HEK293T (cell line): Measurements from ENCODE around the gene SLCO3A1.

Experiments used
- BHLHE40 ChIP-seq: fragments of 450-650 bp; IDR thresholded peaks from 2 replicates; pipeline ENCODE4 v1.6.1; 2016; ENCODE audit warnings: mild to moderate bottlenecking, moderate library complexity, borderline replicate concordance
- ELF4 ChIP-seq: fragments of 450-650 bp; IDR thresholded peaks from 2 replicates; pipeline ENCODE4 v1.6.1; 2017; ENCODE audit warnings: antibody characterized with exemption
- FOXK2 ChIP-seq: fragments of 450-650 bp; IDR thresholded peaks from 2 replicates; pipeline ENCODE4 v1.6.1; 2016; ENCODE audit warnings: mild to moderate bottlenecking
- FOXM1 ChIP-seq: fragments of 450-650 bp; IDR thresholded peaks from 2 replicates; pipeline ENCODE4 v1.6.1; 2017; ENCODE audit warnings: mild to moderate bottlenecking, borderline replicate concordance
- HDGF ChIP-seq: fragments of 450-650 bp; IDR thresholded peaks from 2 replicates; pipeline ENCODE4 v1.6.1; 2017; ENCODE audit warnings: antibody characterized with exemption, borderline replicate concordance
- LEF1 ChIP-seq: fragments of 450-650 bp; IDR thresholded peaks from 2 replicates; pipeline ENCODE4 v1.6.1; 2017; ENCODE audit warnings: mild to moderate bottlenecking, borderline replicate concordance
- SP1 ChIP-seq: fragments of 450-650 bp; IDR thresholded peaks from 2 replicates; pipeline ENCODE4 v1.6.1; 2017
- SUZ12 ChIP-seq: fragments of 450-650 bp; IDR thresholded peaks from 2 replicates; pipeline ENCODE4 v1.6.1; 2016; ENCODE audit warnings: mild to moderate bottlenecking
- TARDBP ChIP-seq: fragments of 450-650 bp; IDR thresholded peaks from 2 replicates; pipeline ENCODE4 v1.6.1; 2016
- ZNF384 ChIP-seq: fragments of 450-650 bp; IDR thresholded peaks from 2 replicates; pipeline ENCODE4 v1.6.1; 2016

GRCh38 chr15:91956026-91956723, 102.7 kb downstream of the SLCO3A1 start:
- TF ChIP-seq TARDBP, result no peak
- no peak for TF ChIP-seq FOXM1
- TF ChIP-seq FOXK2, result no peak
- TF ChIP-seq HDGF, result no peak
- no peak for TF ChIP-seq SUZ12
- TF ChIP-seq LEF1, result no peak
- TF ChIP-seq SP1, result no peak
- TF ChIP-seq BHLHE40, result no peak
- no peak for TF ChIP-seq ZNF384
- TF ChIP-seq ELF4, result no peak
